HepG2 (cell line): ENCODE data around the gene ENTPD2. TPM values are rescaled to one million over a fixed set of nuclear protein-coding genes. Genes with fewer than 3 reads are reported as not detected.

ENCODE experiments used
- ARNT2 ChIP-seq: sonication (generic); formaldehyde crosslinking; IDR thresholded peaks from 2 replicates; pipeline ENCODE4 v1.8.0; 2022; ENCODE audit warnings: mild to moderate bottlenecking, low read depth, missing genetic modification reagents, moderate library complexity
- HMG20A ChIP-seq: IDR thresholded peaks from 2 replicates; pipeline ENCODE4 v1.6.1; 2016; ENCODE audit warnings: borderline replicate concordance
- MLLT10 ChIP-seq: sonication (generic); formaldehyde crosslinking; IDR thresholded peaks from 2 replicates; pipeline ENCODE4 v1.4.0; 2020; ENCODE audit warnings: missing genetic modification reagents
- PHF20 ChIP-seq: sonication (generic); formaldehyde crosslinking; IDR thresholded peaks from 2 replicates; pipeline ENCODE4 v1.5.0; 2020; ENCODE audit warnings: mild to moderate bottlenecking, missing genetic modification reagents
- RXRB ChIP-seq: IDR thresholded peaks from 2 replicates; pipeline ENCODE4 v1.6.1; 2016; ENCODE audit warnings: borderline replicate concordance, missing genetic modification reagents, missing compliant biosample characterization
- SIX1 ChIP-seq: sonication (generic); formaldehyde crosslinking; IDR thresholded peaks from 2 replicates; pipeline ENCODE4 v1.4.0; 2020; ENCODE audit warnings: missing genetic modification reagents, borderline replicate concordance
- ZNF251 ChIP-seq: sonication (generic); formaldehyde crosslinking; IDR thresholded peaks from 2 replicates; pipeline ENCODE4 v1.9.0; 2021; ENCODE audit warnings: mild to moderate bottlenecking, missing genetic modification reagents
- ZNF274 ChIP-seq: sonication (generic); formaldehyde crosslinking; IDR thresholded peaks from 2 replicates; pipeline ENCODE4 v1.5.1; 2020; ENCODE audit warnings: mild to moderate bottlenecking, missing genetic modification reagents
- ZNF335 ChIP-seq: sonication (generic); formaldehyde crosslinking; IDR thresholded peaks from 2 replicates; pipeline ENCODE4 v1.4.0; 2020; ENCODE audit warnings: missing genetic modification reagents
- ZNF484 ChIP-seq: sonication (generic); formaldehyde crosslinking; IDR thresholded peaks from 2 replicates; pipeline ENCODE4 v1.5.1; 2020; ENCODE audit warnings: mild to moderate bottlenecking, low read depth, missing genetic modification reagents, borderline replicate concordance
- ZNF629 ChIP-seq: sonication (generic); formaldehyde crosslinking; conservative IDR thresholded peaks from 2 replicates; pipeline ENCODE4 v1.5.0; 2020; ENCODE audit warnings: missing genetic modification reagents
- ZNF75D ChIP-seq: sonication (generic); formaldehyde crosslinking; IDR thresholded peaks from 2 replicates; pipeline ENCODE4 v1.8.1; 2023; ENCODE audit warnings: missing genetic modification reagents, mild to moderate bottlenecking, borderline replicate concordance
- ZNF781 ChIP-seq: sonication (generic); formaldehyde crosslinking; IDR thresholded peaks from 2 replicates; pipeline ENCODE4 v1.5.1; 2020; ENCODE audit warnings: borderline replicate concordance, mild to moderate bottlenecking, missing genetic modification reagents; ENCODE audit errors: not compliant biosample characterization
- polyA plus RNA-seq, 8 experiments: library from polyadenylated mRNA; depleted of rRNA in 3 of 8; stranded (reverse) in 7 of 8; unstranded in 1 of 8; fragments of >200 nt; fragmentation: Illumina TruSeq in 4 of 8; extraction: Trizol in 4 of 8; gene quantifications; 2 replicates each; pipeline versions ENCODE4 v1.2.1 to v1.2.3, GENCODE V29; 2011 to 2016; ENCODE audit warnings: low read depth in 4 of 8, missing spikeins in 1 of 8, mixed read lengths in 1 of 8; ENCODE audit not compliant: insufficient read depth in 1 of 8
- total RNA-seq, 5 experiments: library from RNA; depleted of rRNA; stranded (reverse); fragments of >200 nt; fragmentation: Illumina TruSeq; extraction: Trizol; gene quantifications; 2 replicates each; pipeline ENCODE4 v1.2.3, GENCODE V29; 2016; ENCODE audit warnings: low read depth in 1 of 5
- TF ChIP-seq, protein P1 (sequence below): sonication (generic); formaldehyde crosslinking; IDR thresholded peaks from 2 replicates; pipeline ENCODE4 v1.5.1; 2020; ENCODE audit warnings: missing genetic modification reagents, mild to moderate bottlenecking, borderline replicate concordance
- TF ChIP-seq, protein P2 (sequence below): sonication (generic); formaldehyde crosslinking; IDR thresholded peaks from 2 replicates; pipeline ENCODE4 v1.4.0; 2020; ENCODE audit warnings: mild to moderate bottlenecking, missing genetic modification reagents, borderline replicate concordance
- TF ChIP-seq, protein P3 (sequence below): sonication (generic); formaldehyde crosslinking; conservative IDR thresholded peaks from 2 replicates; pipeline ENCODE4 v1.4.0; 2020; ENCODE audit warnings: mild to moderate bottlenecking, missing genetic modification reagents, moderate library complexity
- TF ChIP-seq, protein P4 (sequence below): sonication (generic); formaldehyde crosslinking; IDR thresholded peaks from 2 replicates; pipeline ENCODE4 v1.8.0; 2023; ENCODE audit warnings: mild to moderate bottlenecking, missing genetic modification reagents

Gene ENTPD2
- total and polyA plus RNA-seq, 2 of the 13 experiments (the other 11 are each of a cell fraction or from before 2014, with no cell fraction given): 0.95 to 3.2 TPM

DNA sequence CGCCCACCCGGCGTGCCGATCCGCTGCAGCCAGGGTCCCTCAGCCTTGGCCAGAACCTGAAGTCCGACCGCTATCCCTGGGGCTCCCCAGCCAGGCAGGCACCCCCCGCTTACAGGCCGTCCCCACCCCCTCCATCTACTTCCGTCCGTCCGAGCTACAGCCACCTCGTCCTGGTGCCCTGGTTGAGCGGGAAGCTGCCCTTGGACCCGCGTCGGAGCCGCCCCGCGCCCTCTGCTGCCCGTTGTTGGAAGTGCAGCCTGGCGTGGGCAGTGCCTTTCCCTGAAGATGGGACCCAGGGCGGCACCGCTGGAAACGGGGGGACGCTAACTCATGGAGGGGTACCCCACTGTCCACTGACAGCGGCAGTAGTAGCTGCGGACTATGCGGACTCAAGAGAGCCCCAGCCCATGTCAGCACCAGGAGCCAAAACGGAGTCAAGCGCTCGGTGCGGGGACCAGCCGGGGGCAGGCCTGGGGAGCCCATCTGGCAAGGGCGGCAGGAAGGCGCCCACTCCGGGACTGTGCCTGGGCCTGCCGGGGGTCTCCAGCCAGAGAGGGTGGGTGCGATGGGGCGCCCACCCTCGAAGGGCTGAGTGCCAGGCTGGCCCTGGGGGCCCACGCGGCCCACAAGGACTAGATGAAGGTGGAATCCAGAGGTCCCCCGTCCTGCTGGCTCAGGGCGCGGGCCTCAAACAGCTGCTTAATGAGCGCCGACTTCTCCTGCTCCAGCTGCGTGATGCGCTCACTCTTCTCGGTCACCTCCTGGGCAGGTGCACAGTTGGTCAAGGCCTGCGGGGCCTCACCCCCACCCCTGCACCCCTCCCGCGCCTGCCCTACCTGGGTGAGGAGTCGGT, 10.4 kb upstream of the ENTPD2 start (continued):
- no peak for TF ChIP-seq HMG20A (CRISPR knock-in tag)
- TF ChIP-seq ZNF629 (CRISPR knock-in tag): no peak
- no peak for TF ChIP-seq ZNF484
- TF ChIP-seq MLLT10 (CRISPR knock-in tag): no peak
- no peak for TF ChIP-seq ZNF251 (CRISPR knock-in tag)
- TF ChIP-seq, protein P1, sequence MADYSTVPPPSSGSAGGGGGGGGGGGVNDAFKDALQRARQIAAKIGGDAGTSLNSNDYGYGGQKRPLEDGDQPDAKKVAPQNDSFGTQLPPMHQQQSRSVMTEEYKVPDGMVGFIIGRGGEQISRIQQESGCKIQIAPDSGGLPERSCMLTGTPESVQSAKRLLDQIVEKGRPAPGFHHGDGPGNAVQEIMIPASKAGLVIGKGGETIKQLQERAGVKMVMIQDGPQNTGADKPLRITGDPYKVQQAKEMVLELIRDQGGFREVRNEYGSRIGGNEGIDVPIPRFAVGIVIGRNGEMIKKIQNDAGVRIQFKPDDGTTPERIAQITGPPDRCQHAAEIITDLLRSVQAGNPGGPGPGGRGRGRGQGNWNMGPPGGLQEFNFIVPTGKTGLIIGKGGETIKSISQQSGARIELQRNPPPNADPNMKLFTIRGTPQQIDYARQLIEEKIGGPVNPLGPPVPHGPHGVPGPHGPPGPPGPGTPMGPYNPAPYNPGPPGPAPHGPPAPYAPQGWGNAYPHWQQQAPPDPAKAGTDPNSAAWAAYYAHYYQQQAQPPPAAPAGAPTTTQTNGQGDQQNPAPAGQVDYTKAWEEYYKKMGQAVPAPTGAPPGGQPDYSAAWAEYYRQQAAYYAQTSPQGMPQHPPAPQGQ (CRISPR knock-in tag): no peak
- TF ChIP-seq, protein P2, sequence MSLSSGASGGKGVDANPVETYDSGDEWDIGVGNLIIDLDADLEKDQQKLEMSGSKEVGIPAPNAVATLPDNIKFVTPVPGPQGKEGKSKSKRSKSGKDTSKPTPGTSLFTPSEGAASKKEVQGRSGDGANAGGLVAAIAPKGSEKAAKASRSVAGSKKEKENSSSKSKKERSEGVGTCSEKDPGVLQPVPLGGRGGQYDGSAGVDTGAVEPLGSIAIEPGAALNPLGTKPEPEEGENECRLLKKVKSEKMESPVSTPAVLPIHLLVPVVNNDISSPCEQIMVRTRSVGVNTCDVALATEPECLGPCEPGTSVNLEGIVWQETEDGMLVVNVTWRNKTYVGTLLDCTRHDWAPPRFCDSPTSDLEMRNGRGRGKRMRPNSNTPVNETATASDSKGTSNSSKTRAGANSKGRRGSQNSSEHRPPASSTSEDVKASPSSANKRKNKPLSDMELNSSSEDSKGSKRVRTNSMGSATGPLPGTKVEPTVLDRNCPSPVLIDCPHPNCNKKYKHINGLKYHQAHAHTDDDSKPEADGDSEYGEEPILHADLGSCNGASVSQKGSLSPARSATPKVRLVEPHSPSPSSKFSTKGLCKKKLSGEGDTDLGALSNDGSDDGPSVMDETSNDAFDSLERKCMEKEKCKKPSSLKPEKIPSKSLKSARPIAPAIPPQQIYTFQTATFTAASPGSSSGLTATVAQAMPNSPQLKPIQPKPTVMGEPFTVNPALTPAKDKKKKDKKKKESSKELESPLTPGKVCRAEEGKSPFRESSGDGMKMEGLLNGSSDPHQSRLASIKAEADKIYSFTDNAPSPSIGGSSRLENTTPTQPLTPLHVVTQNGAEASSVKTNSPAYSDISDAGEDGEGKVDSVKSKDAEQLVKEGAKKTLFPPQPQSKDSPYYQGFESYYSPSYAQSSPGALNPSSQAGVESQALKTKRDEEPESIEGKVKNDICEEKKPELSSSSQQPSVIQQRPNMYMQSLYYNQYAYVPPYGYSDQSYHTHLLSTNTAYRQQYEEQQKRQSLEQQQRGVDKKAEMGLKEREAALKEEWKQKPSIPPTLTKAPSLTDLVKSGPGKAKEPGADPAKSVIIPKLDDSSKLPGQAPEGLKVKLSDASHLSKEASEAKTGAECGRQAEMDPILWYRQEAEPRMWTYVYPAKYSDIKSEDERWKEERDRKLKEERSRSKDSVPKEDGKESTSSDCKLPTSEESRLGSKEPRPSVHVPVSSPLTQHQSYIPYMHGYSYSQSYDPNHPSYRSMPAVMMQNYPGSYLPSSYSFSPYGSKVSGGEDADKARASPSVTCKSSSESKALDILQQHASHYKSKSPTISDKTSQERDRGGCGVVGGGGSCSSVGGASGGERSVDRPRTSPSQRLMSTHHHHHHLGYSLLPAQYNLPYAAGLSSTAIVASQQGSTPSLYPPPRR: no peak
- TF ChIP-seq ZNF335 (CRISPR knock-in tag): no peak
- TF ChIP-seq, protein P3, sequence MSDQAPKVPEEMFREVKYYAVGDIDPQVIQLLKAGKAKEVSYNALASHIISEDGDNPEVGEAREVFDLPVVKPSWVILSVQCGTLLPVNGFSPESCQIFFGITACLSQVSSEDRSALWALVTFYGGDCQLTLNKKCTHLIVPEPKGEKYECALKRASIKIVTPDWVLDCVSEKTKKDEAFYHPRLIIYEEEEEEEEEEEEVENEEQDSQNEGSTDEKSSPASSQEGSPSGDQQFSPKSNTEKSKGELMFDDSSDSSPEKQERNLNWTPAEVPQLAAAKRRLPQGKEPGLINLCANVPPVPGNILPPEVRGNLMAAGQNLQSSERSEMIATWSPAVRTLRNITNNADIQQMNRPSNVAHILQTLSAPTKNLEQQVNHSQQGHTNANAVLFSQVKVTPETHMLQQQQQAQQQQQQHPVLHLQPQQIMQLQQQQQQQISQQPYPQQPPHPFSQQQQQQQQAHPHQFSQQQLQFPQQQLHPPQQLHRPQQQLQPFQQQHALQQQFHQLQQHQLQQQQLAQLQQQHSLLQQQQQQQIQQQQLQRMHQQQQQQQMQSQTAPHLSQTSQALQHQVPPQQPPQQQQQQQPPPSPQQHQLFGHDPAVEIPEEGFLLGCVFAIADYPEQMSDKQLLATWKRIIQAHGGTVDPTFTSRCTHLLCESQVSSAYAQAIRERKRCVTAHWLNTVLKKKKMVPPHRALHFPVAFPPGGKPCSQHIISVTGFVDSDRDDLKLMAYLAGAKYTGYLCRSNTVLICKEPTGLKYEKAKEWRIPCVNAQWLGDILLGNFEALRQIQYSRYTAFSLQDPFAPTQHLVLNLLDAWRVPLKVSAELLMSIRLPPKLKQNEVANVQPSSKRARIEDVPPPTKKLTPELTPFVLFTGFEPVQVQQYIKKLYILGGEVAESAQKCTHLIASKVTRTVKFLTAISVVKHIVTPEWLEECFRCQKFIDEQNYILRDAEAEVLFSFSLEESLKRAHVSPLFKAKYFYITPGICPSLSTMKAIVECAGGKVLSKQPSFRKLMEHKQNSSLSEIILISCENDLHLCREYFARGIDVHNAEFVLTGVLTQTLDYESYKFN: 0 out of 2 replicates have a peak, but pooled peaks have one; percentile 17
- TF ChIP-seq PHF20: no peak
- no peak for TF ChIP-seq SIX1
- no peak for TF ChIP-seq ZNF75D
- TF ChIP-seq ARNT2 (CRISPR knock-in tag): no peak
- TF ChIP-seq ZNF274: 0 out of 2 replicates have a peak, but pooled peaks have one; percentile 44
- no peak for TF ChIP-seq ZNF781 (CRISPR knock-in tag)
- TF ChIP-seq, protein P4, sequence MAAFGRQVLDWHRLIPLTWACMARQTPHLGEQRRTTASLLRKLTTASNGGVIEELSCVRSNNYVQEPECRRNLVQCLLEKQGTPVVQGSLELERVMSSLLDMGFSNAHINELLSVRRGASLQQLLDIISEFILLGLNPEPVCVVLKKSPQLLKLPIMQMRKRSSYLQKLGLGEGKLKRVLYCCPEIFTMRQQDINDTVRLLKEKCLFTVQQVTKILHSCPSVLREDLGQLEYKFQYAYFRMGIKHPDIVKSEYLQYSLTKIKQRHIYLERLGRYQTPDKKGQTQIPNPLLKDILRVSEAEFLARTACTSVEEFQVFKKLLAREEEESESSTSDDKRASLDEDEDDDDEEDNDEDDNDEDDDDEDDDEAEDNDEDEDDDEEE (CRISPR knock-in tag): no peak
- TF ChIP-seq RXRB (CRISPR knock-in tag): peak; percentile 31; the same call in 1 of the 2 replicates
